GM23338 (cell line): ENCODE measurements around the gene MAMSTR. TPM values are rescaled to one million over a fixed set of nuclear protein-coding genes. Genes with fewer than 3 reads are reported as not detected.

Source experiments
- CREB1 ChIP-seq: fragments of 250-450 bp; sonication (Bioruptor Pico); IDR thresholded peaks from 2 replicates; pipeline ENCODE4 v1.5.0; 2020; ENCODE audit warnings: low read depth, mild to moderate bottlenecking, moderate library complexity
- EZH2 ChIP-seq: fragments of 200-600 bp; sonication (generic); IDR thresholded peaks from one replicate; pipeline ENCODE4 v1.8.0; 2017; ENCODE audit warnings: antibody characterized with exemption, mild to moderate bottlenecking, low read depth; ENCODE audit not compliant: unreplicated experiment
- JUNB ChIP-seq: IDR thresholded peaks from one replicate; pipeline ENCODE4 v1.6.1; 2016; ENCODE audit warnings: antibody characterized with exemption; ENCODE audit not compliant: unreplicated experiment
- ZNF114 ChIP-seq: fragments of 250-450 bp; sonication (Bioruptor Pico); IDR thresholded peaks from 2 replicates; pipeline ENCODE4 v1.5.0; 2020; ENCODE audit warnings: mild to moderate bottlenecking, moderate library complexity
- polyA plus RNA-seq: library from polyadenylated mRNA; unstranded; fragments of >200 nt; fragmentation: Nextera tagmentation; extraction: Ambion mirVana; gene quantifications from 2 replicates; pipeline ENCODE4 v1.2.1, GENCODE V29; 2016
- total RNA-seq: library from RNA; depleted of rRNA; stranded (reverse); fragments of >200 nt; shearing (Covaris generic); gene quantifications from 2 replicates; pipeline ENCODE4 v1.2.3, GENCODE V29; 2014
- TF ChIP-seq, protein P1 (sequence below): fragments of 250-450 bp; sonication (Bioruptor Pico); IDR thresholded peaks from 2 replicates; pipeline ENCODE4 v1.5.0; 2020; ENCODE audit warnings: mild to moderate bottlenecking, moderate library complexity
- TF ChIP-seq, protein P2 (sequence below), 2 experiments: fragments of 200-600 bp in 1 of 2; sonication (generic) in 1 of 2; conservative IDR thresholded peaks; 2 replicates each; pipeline versions ENCODE4 v1.5.1 to v1.6.1; 2016 to 2017; ENCODE audit warnings: antibody characterized with exemption in 2 of 2, low read depth in 2 of 2, mild to moderate bottlenecking in 2 of 2, moderate library complexity in 1 of 2
- TF ChIP-seq, protein P3 (sequence below): IDR thresholded peaks from one replicate; pipeline ENCODE4 v1.6.1; 2018; ENCODE audit warnings: antibody characterized with exemption; ENCODE audit not compliant: unreplicated experiment
- TF ChIP-seq, protein P4 (sequence below): IDR thresholded peaks from 2 replicates; pipeline ENCODE4 v1.6.1; 2016; ENCODE audit warnings: antibody characterized with exemption

The MAMSTR gene
- total and polyA plus RNA-seq, 2 experiments from 2014 or later, result 1.9 to 2.0 TPM

DNA sequence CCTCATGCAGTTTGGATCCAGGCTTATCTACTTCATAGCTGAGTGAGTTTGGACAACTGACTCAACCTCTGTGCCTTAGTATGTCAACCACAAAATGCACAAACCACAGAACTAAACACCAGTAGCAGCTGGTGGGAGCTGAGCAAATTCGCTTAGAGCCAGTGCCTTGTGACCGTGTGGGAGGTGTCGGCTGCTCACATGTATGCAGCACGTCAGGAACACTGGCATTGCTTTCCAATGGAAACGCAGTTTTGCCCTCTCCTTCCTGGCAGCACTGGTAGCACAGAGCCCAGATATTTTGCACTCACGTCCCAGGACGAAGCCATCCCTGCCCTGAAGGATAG lies 38.4 kb downstream of the MAMSTR start (continued):
- TF ChIP-seq, protein P1, sequence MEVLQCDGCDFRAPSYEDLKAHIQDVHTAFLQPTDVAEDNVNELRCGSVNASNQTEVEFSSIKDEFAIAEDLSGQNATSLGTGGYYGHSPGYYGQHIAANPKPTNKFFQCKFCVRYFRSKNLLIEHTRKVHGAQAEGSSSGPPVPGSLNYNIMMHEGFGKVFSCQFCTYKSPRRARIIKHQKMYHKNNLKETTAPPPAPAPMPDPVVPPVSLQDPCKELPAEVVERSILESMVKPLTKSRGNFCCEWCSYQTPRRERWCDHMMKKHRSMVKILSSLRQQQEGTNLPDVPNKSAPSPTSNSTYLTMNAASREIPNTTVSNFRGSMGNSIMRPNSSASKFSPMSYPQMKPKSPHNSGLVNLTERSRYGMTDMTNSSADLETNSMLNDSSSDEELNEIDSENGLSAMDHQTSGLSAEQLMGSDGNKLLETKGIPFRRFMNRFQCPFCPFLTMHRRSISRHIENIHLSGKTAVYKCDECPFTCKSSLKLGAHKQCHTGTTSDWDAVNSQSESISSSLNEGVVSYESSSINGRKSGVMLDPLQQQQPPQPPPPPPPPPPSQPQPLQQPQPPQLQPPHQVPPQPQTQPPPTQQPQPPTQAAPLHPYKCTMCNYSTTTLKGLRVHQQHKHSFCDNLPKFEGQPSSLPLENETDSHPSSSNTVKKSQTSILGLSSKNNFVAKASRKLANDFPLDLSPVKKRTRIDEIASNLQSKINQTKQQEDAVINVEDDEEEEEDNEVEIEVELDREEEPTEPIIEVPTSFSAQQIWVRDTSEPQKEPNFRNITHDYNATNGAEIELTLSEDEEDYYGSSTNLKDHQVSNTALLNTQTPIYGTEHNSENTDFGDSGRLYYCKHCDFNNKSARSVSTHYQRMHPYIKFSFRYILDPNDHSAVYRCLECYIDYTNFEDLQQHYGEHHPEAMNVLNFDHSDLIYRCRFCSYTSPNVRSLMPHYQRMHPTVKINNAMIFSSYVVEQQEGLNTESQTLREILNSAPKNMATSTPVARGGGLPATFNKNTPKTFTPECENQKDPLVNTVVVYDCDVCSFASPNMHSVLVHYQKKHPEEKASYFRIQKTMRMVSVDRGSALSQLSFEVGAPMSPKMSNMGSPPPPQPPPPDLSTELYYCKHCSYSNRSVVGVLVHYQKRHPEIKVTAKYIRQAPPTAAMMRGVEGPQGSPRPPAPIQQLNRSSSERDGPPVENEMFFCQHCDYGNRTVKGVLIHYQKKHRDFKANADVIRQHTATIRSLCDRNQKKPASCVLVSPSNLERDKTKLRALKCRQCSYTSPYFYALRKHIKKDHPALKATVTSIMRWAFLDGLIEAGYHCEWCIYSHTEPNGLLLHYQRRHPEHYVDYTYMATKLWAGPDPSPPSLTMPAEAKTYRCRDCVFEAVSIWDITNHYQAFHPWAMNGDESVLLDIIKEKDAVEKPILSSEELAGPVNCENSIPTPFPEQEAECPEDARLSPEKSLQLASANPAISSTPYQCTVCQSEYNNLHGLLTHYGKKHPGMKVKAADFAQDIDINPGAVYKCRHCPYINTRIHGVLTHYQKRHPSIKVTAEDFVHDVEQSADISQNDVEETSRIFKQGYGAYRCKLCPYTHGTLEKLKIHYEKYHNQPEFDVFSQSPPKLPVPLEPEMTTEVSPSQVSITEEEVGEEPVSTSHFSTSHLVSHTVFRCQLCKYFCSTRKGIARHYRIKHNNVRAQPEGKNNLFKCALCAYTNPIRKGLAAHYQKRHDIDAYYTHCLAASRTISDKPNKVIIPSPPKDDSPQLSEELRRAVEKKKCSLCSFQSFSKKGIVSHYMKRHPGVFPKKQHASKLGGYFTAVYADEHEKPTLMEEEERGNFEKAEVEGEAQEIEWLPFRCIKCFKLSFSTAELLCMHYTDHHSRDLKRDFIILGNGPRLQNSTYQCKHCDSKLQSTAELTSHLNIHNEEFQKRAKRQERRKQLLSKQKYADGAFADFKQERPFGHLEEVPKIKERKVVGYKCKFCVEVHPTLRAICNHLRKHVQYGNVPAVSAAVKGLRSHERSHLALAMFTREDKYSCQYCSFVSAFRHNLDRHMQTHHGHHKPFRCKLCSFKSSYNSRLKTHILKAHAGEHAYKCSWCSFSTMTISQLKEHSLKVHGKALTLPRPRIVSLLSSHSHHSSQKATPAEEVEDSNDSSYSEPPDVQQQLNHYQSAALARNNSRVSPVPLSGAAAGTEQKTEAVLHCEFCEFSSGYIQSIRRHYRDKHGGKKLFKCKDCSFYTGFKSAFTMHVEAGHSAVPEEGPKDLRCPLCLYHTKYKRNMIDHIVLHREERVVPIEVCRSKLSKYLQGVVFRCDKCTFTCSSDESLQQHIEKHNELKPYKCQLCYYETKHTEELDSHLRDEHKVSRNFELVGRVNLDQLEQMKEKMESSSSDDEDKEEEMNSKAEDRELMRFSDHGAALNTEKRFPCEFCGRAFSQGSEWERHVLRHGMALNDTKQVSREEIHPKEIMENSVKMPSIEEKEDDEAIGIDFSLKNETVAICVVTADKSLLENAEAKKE (CRISPR knock-in tag), result no peak
- no peak for TF ChIP-seq ZNF114 (CRISPR knock-in tag)
- TF ChIP-seq JUNB, result no peak
- TF ChIP-seq, protein P2, sequence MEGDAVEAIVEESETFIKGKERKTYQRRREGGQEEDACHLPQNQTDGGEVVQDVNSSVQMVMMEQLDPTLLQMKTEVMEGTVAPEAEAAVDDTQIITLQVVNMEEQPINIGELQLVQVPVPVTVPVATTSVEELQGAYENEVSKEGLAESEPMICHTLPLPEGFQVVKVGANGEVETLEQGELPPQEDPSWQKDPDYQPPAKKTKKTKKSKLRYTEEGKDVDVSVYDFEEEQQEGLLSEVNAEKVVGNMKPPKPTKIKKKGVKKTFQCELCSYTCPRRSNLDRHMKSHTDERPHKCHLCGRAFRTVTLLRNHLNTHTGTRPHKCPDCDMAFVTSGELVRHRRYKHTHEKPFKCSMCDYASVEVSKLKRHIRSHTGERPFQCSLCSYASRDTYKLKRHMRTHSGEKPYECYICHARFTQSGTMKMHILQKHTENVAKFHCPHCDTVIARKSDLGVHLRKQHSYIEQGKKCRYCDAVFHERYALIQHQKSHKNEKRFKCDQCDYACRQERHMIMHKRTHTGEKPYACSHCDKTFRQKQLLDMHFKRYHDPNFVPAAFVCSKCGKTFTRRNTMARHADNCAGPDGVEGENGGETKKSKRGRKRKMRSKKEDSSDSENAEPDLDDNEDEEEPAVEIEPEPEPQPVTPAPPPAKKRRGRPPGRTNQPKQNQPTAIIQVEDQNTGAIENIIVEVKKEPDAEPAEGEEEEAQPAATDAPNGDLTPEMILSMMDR (conservative IDR thresholded peaks at IDR 0.05; ENCODE audit: low read depth in 2 of 2), result no peak
- TF ChIP-seq, protein P3, sequence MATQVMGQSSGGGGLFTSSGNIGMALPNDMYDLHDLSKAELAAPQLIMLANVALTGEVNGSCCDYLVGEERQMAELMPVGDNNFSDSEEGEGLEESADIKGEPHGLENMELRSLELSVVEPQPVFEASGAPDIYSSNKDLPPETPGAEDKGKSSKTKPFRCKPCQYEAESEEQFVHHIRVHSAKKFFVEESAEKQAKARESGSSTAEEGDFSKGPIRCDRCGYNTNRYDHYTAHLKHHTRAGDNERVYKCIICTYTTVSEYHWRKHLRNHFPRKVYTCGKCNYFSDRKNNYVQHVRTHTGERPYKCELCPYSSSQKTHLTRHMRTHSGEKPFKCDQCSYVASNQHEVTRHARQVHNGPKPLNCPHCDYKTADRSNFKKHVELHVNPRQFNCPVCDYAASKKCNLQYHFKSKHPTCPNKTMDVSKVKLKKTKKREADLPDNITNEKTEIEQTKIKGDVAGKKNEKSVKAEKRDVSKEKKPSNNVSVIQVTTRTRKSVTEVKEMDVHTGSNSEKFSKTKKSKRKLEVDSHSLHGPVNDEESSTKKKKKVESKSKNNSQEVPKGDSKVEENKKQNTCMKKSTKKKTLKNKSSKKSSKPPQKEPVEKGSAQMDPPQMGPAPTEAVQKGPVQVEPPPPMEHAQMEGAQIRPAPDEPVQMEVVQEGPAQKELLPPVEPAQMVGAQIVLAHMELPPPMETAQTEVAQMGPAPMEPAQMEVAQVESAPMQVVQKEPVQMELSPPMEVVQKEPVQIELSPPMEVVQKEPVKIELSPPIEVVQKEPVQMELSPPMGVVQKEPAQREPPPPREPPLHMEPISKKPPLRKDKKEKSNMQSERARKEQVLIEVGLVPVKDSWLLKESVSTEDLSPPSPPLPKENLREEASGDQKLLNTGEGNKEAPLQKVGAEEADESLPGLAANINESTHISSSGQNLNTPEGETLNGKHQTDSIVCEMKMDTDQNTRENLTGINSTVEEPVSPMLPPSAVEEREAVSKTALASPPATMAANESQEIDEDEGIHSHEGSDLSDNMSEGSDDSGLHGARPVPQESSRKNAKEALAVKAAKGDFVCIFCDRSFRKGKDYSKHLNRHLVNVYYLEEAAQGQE, result no peak
- TF ChIP-seq CREB1, result no peak
- TF ChIP-seq, protein P4, sequence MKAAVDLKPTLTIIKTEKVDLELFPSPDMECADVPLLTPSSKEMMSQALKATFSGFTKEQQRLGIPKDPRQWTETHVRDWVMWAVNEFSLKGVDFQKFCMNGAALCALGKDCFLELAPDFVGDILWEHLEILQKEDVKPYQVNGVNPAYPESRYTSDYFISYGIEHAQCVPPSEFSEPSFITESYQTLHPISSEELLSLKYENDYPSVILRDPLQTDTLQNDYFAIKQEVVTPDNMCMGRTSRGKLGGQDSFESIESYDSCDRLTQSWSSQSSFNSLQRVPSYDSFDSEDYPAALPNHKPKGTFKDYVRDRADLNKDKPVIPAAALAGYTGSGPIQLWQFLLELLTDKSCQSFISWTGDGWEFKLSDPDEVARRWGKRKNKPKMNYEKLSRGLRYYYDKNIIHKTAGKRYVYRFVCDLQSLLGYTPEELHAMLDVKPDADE, result no peak
- TF ChIP-seq EZH2, result no peak
